Measurements from ENCODE around the gene GLIS2. TPM values are rescaled to one million over a fixed set of nuclear protein-coding genes. Genes with fewer than 3 reads are reported as not detected.

The GLIS2 gene
- polyA plus RNA-seq, 1 experiment, result 2.2 TPM

GRCh38 chr16:4293822-4294457, 21.9 kb upstream of the GLIS2 start:
- ChIA-PET POLR2A (interaction anchor here (0.5 to 1.3 kb wide), 3 partner anchors 20 to 342 kb away, joined by 3 to 6 read pairs (median 3); partner anchors contain the start of gene TFAP4), CTCF (no interaction called here)
- DNase-seq (ENCODE audit: low read depth, low spot score), result no peak
- H3K27me3 ChIP-seq (ENCODE audit: control insufficient read depth, insufficient read depth, low read length), result no peaks in the 10 kb centered on the region
- H3K9me3 ChIP-seq (ENCODE audit: control insufficient read depth, insufficient read depth, low read length), result no peaks in the 10 kb centered on the region
- H3K4me3 ChIP-seq (ENCODE audit: low read depth, low read length), result peak overlapping the region; percentile 39
- TF ChIP-seq CTCF (IDR thresholded peaks at IDR 0.05; ENCODE audit: low read depth, low read length), result no peak
- peak overlapping the region; percentile 48 for H3K27ac ChIP-seq (ENCODE audit: low read depth, low read length)

GRCh38 chr16:4295581-4295980, 20.3 kb upstream of the GLIS2 start:
- DNase-seq (ENCODE audit: low read depth, low spot score), result no peak
- CTCF ChIA-PET, result interaction anchor here (0.7 to 1.3 kb wide), 4 partner anchors 10 to 228 kb away, joined by 3 to 6 read pairs (median 4); no protein-coding TSS in a partner anchor
- TF ChIP-seq CTCF (IDR thresholded peaks at IDR 0.05; ENCODE audit: low read depth, low read length), result no peak

GRCh38 chr16:4297480-4297879, 18.4 kb upstream of the GLIS2 start:
- no peak for TF ChIP-seq CTCF (IDR thresholded peaks at IDR 0.05; ENCODE audit: low read depth, low read length)
- ChIA-PET POLR2A (interaction anchor here (1.1 to 1.7 kb wide), 2 partner anchors 20 to 24 kb away, joined by 3 to 4 read pairs; no protein-coding TSS in a partner anchor), CTCF (interaction anchor here (1.0 to 1.9 kb wide), 4 partner anchors 8 to 44 kb away, joined by 3 to 10 read pairs (median 6); no protein-coding TSS in a partner anchor)
- Histone ChIP-seq H3K4me3 (ENCODE audit: low read depth, low read length) (no peak overlapping the region), H3K27me3 (ENCODE audit: control insufficient read depth, insufficient read depth, low read length) (no peaks in the 10 kb centered on the region), H3K27ac (ENCODE audit: low read depth, low read length) (no peak overlapping the region), H3K9me3 (ENCODE audit: control insufficient read depth, insufficient read depth, low read length) (no peaks in the 10 kb centered on the region)
- DNase-seq (ENCODE audit: low read depth, low spot score), result no peak

More at GRCh38 chr16:4295581-4295980, 20.3 kb upstream of the GLIS2 start:
- peak overlapping the region; percentile 11 for H3K27ac ChIP-seq (ENCODE audit: low read depth, low read length)
- H3K4me3 ChIP-seq (ENCODE audit: low read depth, low read length), result no peak overlapping the region
- POLR2A ChIA-PET, result no interaction called here
- no peaks in the 10 kb centered on the region for H3K9me3 ChIP-seq (ENCODE audit: control insufficient read depth, insufficient read depth, low read length)
- H3K27me3 ChIP-seq (ENCODE audit: control insufficient read depth, insufficient read depth, low read length), result no peaks in the 10 kb centered on the region

- TF ChIP-seq CTCF (IDR thresholded peaks at IDR 0.05; ENCODE audit: low read depth, low read length), result no peak
- peak; percentile 86 for DNase-seq (ENCODE audit: low read depth, low spot score)
- Histone ChIP-seq H3K9me3 (ENCODE audit: control insufficient read depth, insufficient read depth, low read length) (no peaks in the 10 kb centered on the region), H3K27ac (ENCODE audit: low read depth, low read length) (peak overlapping the region; percentile 83), H3K4me3 (ENCODE audit: low read depth, low read length) (peak overlapping the region; percentile 18), H3K27me3 (ENCODE audit: control insufficient read depth, insufficient read depth, low read length) (no peaks in the 10 kb centered on the region)
- ChIA-PET CTCF (interaction anchor here (0.6 to 1.9 kb wide), 5 partner anchors 10 to 99 kb away, joined by 3 to 7 read pairs (median 5); no protein-coding TSS in a partner anchor), POLR2A (interaction anchor here (0.7 to 1.2 kb wide), 6 partner anchors 9 to 29 kb away, joined by 3 to 6 read pairs (median 5); partner anchors contain the start of gene TFAP4)
These were observed 16.9 kb upstream of the GLIS2 start for GRCh38 chr16:4298761-4299522.
